GM19452 (cell line): ENCODE measurements around the gene SERINC2.
"Not testable (repeated sequence)": the region's sequence is repeated elsewhere in the genome, so short reads cannot be mapped to it uniquely, and the experiment has no call there.

ENCODE experiments used
- ATAC-seq: cut with Tn5 transposase; IDR thresholded peaks from one replicate; pipeline ENCODE4 v1.9.1; 2021; ENCODE audit not compliant: unreplicated experiment

Gene SERINC2

DNA sequence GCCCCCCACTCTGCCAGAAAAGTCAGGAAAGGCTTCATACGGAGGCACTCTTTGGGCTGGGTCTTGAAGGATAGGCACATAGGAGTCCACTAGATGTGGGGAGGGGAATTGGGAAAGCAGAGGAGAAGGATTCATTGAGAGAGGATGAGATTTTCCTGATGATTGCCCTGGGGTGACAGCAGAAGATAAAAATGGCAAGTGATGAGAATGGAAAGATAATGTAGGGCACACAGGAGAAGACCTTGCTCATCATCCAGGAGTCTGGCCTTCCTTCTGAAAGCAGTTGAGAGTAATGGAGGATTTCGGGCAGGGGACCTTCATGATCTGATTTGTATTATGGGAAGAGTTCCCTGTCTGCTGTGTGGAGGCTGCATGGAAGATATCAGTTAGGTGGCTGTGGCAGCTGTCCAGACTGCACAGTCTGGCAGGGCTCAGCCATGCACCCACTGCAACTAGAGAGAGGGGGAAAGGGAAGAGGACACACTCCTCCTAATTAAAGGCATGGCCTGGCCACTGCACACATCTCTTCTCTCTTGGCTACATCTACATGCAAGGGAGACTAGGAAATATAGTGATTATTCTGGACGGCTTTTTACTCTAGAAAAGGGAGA lies 30.5 kb upstream of the SERINC2 start:
- ATAC-seq = no peak

DNA sequence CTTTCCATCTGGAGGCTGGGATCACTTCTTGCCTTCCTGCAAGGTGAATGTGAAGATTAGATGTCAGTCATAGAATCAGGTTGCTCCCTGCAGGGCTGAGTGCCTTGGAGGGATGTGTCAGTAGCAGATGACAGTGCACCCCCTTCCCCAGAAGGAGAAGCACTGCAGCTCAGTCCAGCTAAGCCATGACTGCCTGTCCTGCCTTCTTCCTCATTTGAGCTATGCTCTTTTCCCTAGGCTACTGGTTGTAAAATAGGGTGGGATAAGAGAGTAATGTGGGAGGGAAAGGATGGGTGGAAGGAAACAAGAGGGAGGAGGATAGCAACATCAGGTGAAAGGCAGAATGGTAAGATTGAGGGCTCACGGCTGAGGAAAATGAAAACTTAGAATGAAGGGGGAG lies 29.0 kb upstream of the SERINC2 start:
- no peak for ATAC-seq

DNA sequence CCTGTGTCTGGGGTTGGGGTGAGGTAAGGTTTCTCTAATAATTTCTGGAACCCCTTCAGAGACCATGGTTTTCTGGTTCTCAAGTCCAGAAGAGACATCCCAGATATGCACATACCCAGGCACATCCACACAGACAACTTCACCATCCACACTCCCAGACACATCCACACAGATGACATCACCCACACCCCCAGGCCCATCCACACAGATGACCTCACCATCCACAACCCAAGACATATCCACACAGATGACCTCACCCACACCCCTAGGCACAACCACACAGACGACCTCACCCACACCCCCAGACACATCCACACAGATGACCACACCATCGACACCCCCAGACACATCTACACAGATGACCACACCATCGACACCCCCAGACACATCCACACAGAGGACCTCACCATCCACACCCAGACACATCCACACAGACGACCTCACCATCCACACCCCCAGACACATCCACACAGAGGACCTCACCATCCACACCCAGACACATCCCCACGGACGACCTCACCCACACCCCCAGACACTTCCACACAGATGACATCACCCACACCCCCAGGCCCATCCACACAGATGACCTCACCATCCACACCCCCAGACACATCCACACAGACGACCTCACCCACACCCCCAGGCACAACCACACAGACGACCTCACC lies 26.3 kb upstream of the SERINC2 start:
- ATAC-seq = not testable (repeated sequence)

DNA sequence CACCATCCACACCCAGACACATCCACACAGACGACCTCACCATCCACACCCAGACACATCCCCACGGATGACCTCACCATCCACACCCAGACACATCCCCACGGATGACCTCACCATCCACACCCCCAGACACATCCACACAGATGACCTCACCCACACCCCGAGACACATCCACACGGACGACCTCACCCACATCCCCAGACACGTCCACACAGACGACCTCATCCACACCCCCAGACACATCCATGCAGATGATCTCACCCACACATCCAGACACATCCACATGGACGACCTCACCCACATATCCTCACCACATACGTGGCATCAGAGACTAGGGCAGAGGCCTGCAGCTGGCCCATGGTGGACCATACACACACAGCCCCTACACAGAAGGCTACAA lies 25.4 kb upstream of the SERINC2 start:
- no peak for ATAC-seq

DNA sequence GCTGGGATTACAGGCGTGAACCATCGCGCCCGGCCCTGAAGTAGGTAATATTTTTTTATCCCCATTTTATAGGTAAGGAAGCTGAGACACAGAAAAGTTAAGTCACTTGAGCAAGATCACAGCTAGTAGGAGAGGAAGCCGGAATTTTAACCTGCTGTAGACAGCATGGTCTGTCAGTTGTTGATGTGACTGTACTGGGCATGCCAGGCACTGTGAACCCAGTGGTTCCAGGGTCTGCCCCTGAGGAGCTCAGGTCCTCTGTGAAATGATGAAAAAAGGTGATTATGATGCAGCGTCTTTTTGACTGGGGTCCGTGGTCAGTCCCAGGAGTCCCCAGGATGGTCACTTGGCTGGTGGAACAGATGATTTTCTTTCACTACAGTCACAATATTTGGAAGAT lies 23.4 kb upstream of the SERINC2 start:
- no peak for ATAC-seq

DNA sequence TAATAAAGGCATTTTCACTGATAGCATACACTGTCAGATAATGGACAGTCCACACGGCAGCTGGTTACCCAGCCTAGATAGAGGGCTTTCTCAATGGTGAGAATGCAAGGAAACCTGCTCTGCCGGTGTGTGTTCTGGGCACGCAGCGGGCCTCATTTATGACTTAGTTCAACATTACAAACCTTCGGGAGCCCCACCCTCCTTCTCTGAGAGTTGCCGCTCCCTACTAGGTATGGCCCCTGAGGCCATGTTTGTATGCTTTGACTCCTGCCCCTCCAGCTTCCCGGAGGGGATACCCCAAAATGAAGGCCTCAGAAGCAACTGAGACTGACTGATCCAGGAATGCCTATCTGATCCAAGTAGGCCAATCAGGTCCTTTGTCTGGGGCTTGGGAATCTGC lies 22.9 kb upstream of the SERINC2 start:
- no peak for ATAC-seq

DNA sequence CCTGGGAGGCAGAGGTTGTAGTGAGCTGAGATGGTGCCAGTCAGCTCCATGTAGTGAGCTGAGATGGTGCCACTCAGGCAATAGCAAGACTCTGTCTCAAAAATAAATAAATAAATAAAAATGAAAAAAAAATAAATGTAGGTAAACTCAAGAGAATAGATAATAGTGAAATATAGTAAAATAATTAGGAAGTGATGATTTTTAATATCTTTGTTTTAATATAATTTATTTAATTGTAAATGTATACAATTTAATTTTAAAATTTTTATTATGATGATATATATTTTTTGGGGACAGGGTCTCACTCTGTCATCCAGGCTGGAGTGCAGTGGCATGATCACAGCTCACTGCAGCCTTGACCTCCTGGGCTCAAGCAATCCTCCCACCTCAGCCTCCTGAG lies 19.6 kb upstream of the SERINC2 start:
- ATAC-seq = no peak

DNA sequence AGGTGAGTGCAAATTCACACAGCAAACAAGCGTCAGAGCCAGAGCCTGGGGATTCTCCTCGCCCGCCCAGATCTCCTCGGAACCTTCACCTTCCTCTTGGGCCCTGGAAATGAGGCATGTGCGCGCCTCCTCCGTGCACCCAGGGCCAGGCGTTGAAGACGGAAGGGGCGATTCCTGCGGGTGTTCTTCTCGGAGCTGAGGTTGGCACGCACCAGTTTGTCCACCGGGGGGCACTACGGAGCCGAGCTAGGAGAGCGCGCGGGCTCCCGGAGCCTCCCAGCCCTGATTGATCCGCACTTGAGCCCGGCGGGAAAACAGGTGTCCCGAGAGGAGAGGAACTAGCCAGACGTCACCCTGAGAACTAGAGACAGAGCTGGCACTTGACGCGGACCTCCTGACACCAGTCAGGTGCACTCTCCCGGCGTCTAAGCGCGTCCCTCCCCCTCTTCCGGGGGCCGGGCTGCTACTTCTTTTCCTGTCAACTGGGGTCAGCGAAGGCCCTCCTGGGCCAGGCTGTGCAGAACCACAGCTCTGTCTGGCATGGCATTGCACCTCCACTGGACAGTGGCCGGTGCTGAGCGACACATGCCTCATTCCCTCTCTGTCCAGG lies 18.3 kb upstream of the SERINC2 start:
- peak; percentile 77 for ATAC-seq

DNA sequence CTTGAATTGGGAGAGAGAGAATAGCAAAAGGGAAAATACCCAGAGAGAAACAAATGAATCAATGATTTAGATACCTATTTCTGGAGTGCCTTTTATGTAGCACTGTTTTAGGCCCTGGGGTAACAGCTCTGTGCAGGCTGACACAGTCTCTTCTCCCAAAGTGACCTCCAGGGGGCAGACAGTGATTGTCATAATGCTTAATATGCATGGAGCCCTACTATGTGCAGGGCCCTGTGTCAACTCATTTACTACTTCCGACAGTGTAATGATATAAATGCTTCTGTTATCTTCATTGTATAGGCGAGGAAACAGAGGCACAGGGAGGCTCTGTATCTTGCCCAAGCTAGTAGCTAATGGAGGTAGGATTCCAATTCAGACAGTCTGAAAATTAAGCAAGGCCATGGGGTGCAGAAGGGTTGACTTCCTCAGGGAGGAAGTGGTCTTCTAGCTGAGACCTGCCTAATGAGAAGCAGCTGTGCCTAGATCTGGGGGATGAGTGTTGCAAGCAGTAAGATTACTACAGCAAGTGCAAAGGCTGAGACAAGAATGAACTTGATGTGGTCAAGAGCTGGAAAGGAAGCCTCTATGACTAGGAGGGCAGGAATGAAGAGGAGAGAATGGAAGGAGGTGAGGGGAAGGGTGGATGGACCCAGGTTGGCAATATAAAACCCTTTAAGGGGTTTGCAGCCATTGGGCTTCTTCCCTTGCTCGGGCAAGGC lies 16.2 kb upstream of the SERINC2 start:
- ATAC-seq = no peak

DNA sequence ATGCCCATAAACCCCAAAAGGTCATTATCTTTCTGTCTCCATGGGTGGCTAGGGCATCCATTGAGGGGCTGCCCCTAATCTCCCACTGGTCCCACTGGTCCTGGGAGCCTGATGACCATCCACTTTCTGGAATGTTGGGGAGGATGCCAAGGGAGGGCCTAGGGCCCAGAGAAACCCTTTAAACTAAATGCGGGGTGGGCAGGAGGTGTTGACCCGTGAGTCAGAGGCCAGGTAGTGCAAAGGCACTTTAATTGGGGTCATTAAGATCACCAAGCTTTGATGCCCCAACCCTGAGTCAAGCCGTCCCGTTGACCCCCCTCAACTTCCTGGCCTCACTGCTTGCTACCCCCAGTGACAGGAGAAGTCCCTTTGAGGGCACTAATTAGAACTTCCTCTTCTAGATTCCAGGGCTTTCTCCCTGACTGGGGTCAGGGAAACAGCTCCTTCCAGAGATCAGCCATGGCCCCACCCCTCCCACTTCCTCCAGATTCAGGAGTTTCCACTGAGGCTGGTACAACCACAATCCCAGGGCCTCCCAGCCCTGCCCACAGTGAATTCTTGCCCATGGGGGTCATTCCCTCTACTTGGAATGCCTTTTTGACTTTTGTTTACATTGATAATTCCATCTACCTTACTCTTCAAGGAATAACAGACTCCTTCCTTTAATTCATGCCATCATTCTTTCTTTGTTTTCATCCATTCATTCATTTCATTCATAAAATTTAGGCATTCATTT lies 15.5 kb upstream of the SERINC2 start:
- no peak for ATAC-seq

DNA sequence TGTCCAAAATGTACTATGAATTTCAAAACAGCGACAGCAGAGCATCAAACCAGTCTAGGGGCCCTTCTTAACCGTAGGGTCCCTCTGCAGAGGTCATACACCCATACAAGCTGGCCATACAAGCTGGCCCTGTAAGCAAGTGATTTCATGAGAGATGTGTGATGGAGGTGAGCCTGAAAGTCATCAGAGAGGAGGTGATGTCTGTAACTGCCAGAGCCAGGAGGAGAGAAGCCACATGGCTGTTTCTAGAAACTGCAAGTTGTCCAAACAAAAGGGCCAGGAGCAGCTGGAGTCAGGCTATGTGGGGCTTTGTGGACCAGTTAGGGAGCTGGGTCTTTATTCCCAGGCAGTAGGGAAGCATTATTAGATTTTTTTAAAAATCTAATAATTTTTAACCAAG lies 14.8 kb upstream of the SERINC2 start:
- ATAC-seq = no peak

DNA sequence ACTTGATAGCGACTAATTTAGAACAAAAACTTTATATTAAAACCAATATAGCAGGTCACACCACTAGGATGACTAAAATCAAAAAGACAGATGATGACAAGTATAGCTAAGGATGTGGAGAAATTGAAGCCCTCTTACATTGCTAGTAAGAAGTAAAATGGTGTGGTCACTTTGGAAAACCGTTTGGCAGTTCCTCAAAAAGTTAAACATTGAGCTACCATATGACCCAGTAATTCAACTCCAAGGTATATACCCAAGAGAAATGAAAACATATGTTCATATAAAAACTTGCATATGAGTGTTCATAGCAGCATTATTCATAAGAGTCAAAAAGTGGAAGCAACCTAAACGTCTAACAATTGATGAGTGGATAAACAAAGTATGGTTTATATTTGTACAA lies 13.0 kb upstream of the SERINC2 start:
- ATAC-seq = no peak

DNA sequence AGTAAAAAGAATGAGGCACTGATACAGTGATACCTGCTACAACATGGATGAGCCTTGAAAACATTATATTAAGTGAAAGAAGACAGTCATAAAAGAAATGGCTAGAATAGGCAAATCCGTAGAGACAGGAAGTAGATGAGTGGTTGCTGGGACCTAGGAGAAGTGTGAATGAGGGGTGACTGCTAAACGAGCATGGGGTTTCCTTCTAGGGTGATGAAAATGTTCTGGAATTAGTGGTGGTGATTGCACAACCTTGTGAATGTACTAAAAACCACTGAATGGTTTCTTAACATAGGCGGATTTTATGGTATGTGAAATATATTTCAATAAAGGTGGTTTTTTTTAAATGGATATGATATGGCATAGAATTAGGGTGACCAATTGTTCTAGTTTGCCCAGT lies 12.6 kb upstream of the SERINC2 start:
- ATAC-seq = no peak

DNA sequence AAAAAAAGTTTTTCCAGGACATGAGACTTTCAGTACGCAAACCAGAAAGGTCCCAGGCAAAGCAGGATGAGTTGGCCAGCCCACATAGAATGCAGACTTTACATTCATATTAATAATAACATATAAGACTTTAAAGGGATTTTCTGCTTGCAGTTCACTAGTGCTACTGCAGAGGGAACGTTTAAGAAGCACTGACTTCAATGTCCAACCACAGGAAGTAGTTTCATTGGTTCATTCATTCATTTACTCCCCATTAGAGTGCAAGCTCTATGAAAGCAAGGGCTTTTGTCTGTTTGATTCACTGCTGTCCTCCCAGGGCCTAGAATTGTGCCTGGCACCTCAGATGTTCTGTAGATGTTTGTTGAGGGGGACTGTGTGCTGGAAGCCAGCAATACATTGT lies 11.8 kb upstream of the SERINC2 start:
- no peak for ATAC-seq

DNA sequence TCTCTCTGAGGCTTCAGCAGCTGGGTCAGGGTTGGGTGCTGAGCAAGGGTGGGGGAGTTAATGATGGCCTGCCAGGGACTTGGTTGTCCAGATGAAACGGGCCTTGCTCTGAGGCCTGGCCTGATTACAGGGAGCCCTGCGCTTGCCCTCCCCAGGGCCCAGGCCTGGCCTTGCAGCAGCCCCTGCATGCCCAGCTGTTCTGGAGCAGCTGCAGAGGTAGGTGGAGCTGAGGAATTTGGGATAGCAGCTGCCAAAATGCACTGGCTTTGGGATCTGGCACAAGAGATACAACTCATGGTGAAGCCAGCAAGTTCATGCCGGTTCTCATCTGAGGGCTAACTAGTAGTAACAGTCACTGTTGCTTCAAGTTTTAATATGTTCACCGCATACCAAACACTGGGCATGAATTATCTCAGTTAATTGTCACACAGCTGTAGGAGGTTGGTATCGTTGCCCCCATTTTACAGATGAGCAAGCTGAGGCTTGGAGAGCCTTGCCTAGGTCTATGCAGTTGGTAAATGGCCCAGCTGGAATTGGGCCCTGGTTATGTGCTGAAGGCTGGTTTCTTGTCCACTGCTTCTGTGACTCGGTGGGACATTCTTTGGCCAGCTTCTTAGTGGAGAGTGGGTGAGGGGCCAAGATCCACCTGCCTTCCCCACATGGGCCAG lies 7.3 kb upstream of the SERINC2 start:
- ATAC-seq = no peak

DNA sequence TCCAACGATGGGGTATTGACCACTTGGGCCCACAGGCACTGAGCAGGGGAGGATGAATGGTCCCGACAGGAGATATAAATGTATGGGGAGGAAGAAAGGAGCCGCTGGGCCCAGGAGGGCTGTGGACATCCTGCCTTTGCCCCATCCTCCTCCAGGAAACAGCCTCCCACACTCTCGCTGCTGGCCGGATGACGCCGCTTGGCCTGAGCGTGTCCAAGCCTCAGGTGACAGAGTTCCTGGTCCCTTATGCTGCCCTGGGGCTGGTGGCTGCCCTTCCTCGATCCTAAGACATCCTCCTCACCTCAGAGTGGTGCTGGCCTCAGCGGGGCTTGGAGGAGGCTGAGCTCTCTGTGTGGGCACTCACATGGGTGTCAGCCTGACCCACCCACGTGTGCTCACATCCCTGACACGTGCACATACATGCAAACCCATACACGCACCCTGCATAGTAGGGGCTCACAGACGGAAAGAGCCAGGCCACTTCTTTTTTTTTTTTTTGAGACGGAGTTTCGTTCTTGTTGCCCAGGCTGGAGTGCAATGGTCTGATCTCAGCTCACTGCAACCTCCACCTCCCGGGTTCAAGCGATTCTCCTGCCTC lies 5.9 kb upstream of the SERINC2 start:
- no peak for ATAC-seq

DNA sequence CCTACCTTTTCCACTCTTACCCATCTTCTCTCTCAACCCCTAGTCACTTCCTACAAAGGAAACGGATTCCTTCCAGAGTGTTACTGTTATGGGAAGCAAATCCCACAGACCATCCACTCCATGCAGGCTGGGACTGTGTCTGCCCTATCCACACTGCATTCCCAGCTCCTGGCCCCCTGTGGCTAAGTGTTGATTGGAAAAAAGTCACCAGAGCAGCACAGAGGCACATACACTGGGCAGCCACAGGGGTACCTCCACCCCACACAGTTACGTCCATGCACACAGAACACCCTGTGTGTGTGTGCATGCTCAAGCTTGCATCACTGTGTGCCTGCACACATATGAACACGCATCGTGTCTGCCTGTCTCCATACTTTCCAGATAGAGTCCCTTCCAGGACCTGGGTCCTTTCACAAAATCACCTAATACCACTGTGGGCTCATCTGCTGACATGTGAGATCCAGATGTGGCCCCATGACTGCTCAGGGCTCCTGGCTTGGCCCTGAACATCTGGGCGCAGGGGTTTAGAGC lies 4.2 kb upstream of the SERINC2 start:
- ATAC-seq = no peak

DNA sequence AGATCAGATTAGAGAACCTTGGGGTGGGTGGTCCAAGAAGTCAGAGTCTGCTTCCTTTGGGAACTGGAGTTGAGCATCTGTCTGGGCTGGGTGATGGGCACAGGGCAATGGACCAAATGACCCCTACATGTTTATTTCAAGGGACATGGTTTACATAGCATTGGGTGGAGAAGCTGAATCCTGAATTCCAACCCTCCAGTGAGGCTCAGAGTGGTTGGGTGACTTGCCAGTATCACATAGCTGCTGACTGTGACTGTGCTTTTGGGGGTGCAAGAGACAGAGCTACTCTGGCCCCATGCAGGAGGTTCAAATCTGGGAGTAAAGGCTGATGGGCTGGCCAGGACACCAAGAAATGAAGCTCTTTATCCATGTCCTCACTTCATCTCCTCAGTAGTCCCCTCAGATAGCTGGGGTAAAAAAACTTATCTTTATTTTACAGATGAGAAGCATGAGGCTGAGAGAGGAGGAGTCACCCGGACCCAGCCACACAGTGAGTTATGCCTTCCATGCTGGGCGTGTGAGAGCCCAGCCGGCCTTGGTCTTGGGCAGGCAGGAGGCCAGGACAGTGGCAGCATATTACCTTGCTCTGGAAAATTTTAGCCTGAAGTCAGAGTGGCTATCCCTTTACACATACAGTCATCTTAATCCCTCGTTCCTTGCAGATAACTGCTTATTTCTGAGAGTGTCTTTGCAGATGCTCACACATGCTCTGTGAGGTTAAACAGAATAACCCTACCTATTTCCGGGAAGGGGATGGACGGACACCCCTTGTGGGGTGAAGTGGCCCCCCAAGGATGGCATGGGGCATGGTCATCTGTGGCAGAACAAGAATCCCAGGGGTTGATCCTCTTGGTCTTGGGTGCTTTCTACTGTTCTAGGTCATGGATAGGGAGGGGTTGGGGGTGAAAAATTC lies 2.8 kb upstream of the SERINC2 start:
- no peak for ATAC-seq

DNA sequence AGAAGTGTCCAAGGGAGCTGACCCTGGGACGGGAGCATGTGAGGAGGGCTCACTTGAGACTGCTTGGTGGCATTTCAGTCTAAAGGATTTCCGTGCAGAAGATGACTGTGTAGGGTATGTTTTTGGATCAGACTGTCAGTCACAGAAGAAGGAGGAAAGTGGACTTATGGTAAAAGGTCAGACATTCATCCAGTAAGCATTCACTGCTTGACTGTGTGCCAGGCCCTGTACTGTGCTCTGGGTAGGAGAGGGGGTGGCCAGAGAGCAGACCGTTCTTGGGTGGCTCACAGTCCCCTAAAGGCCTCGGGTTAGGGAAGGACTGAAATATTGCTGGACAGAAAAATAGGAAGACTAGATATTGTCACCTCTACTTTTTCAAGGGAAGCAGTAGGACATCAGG lies 2.1 kb upstream of the SERINC2 start:
- no peak for ATAC-seq
